Pons (tissue), 1 donor: ENCODE results near the gene LAMC3.

Experiments used
- DNase-seq: peaks from one replicate; pipeline ENCODE4 v3.0.0-alpha.2; 2016; ENCODE audit warnings: low spot score

LAMC3 gene

DNA sequence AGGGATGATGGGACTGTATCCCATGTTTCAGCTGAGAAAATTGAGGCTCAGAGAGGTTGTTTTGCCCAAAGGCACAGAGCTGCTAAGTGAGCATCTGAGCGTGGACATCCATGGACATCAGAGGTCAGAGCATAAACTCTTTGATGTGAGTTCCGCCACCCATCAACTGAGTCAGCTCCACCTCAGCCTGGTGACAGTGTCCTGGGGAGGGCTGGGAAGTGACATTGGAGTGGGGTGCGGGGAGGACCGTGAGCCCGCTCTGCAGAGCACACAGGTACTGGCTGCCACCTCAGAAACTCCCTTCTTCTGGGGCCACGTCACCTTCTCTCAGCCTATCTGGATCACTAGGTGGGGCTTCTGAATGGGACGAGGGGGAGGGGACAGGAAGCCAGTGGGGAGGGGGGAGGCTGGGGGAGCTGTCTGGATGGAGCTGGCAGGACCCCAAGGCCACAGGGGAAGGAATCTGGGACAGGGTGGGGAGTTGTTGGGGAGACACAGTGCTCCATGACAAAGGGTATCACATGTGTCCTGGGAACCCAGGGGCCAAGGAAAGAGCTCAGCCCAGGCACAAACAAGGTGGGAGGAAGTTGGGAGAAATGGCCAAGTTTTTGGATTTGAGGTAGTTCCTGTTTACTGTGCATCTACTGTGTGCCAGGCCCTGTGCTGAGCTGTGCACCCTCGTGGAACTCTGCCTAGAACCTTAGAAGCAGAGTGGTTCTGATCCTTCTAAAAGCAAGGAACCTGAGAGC is 2.5 kb downstream of the LAMC3 start:
- DNase-seq: no peak

DNA sequence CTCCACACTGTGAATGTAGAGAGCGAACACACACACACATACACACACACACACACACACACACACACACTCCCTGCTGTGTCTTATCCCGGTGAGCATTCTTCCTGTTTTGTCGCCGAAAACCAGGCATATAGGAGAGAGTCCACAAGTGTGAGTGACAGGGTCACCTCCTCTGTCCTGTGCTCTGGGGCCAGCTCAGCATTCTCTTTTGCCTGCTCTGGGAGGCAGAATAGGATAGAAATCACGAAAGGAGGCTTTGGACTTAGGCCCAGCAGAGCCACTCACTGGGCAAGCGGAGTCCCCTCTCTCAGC is 3.0 kb downstream of the LAMC3 start:
- no peak for DNase-seq

DNA sequence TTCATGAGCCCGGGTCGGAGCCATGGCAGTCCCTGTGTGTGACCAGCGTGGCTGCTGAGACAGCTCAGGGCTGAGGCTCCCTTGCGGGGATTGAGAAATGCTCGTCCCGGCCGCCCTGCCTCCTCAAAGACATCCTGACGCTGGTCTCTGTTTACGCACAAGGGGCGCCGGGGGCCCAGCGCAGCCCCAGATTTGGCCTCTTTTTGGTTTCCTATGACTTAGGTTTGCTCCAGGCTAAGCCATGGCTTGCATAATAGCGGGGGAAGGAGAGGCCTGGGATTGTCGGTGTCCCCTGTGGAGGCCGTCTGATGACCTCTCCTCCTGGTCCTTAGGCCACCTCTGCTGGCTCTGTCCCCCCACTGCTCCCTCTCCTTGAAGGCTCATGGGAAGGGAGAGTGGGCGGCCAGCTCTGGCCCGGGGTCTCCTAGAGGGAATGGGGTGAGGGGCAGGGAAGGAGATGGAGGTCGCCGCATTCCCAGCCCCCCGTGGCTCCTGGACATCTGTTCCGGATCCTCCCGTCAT is 3.5 kb downstream of the LAMC3 start:
- DNase-seq: no peak

DNA sequence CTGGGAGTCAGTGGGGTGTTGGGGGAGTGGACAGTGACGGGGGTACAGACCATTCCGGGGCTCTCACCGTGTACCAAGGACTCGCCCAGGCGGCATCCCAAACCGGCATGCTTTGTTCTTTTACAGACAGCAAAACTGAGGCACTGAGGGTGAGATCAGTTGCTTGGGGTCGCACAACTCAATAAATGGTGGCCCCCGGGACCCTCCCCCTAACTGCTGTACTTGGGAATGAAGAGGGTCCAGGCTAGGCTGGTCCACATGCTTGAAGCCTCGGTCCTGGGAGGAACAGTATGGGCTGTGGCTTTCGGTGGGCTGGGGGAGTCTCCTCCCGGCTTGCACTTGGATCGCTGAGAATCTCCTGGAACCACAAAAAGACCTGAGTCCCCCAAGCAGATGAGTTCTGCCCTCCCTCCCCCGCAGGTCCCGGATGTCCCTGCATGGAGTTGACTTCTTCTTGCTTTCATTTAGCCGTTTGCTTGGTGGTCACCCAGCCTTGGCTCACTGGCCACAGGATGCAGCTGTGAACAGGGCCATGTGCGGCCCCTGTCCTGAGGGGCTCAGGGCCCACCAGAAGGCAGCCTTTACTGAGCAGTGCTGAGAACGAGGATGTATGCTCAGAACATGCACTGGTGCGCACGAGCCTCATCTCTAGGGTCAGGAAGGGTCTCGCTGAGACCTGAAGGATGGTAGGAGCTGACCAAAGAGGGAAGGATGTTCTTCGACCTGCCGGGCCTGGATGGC is 4.2 kb downstream of the LAMC3 start:
- DNase-seq: no peak

DNA sequence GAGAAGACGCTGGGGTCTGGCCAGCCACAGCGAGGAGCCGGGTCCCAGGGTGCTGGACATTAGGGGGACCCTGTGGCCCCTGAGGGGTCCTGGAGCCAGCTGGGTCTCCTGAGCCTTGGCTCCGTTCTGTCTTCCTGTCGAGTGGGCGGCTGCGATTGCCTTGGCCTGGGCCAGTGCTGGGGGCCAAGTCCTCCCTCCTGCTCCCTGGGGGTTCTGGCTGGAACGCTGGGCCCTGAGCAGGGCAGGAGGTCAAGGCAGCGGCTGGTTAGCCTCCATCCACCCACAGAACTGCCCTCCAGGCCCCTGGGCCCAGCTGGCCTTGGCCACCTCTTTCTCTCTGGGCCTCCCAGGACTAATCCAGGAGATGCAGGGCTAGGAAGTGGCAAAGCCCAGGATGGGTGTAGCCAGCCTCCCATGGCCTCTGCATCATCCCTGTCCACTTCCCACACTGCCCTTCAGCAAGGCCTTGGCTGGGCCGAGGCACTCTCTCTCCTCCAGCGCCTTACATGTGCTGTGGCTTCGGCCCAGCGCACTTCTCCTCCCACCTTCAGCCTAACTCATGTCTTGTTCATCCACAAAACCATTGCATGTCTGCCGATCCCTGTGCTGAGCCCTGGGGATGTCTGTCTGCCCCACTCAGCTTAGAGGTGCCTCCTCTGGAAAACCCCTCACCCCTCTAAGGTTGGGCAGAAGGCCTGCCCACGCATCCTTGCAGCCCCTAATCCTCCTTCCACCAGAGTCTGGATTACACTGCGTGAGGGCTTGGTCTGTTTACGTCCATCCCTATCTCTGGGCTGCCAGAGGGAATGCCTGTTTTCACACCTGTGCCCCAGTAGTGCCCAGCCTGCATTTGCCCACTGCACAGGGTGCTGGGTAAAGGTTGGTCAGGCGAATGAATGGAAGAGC is 5.0 kb downstream of the LAMC3 start:
- no peak for DNase-seq

DNA sequence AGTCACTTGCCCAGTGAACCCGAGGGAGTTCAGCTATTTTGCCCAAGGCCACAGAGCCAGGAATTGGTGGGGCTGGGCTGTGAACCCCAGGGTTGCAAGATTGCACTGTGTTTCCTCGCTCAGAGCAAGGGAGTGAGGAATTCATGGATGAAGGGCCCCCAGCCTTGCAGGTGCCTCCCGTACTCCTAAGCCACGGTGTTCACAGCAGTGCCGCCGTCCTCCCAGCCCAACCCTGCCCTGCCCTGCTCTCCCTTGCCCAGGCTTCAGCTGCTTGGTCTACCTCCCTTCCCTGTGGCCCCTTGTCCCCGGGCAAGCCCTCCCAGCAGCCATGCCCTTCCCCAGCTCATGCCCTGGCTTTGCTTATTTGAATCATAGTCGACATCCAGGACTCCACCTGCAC is 6.1 kb downstream of the LAMC3 start:
- no peak for DNase-seq

DNA sequence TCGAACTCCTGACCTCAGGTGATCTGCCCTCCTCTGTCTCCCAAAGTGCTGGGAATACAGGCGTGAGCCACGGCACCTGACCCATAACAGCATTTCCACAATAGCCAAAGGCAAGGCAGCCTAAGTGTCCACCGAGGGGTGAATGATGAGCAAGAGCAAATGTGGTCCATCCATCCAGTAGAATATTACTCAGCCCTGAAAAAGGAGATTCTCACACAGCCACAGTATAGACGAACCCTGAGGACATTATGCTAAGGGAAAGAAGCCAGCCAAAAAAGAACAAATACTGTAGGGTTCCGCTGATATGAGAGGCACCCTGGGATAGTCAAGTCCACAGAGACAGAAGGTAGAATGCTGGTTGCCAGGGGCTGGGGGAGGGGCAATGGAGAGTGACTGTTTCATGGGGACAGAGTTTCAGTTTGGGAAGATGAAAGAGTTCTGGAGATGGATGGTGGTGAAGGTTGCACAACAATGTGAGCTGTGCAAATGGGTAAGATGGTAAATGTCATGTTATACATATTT is 7.0 kb downstream of the LAMC3 start:
- no peak for DNase-seq

DNA sequence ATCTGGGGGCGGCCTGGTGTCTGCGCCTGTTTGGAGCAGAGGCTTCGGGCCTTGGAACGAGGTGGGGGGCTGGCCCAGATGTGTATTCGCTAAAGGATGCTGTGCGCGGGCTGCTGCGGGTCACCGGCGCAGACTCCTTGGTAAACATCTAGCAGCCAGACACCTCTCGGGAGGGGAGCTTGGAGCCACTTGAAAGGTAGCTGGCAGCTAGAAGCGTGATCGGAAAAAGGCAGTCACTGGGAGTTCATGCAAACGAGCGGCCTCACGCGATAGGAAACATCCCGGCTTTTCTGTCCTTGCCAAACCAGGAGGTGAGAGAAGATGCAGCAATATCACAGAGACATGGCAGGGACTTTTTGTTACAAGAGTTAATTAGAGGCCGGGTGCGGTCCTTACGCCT is 8.1 kb downstream of the LAMC3 start:
- DNase-seq: no peak

- no peak for DNase-seq
Observed at GRCh38 chr9:131018621-131019020, 9.6 kb downstream of the LAMC3 start.

- DNase-seq: no peak
Observed at GRCh38 chr9:131019388-131020239, 10.6 kb downstream of the LAMC3 start.

GRCh38 chr9:131020388-131020787 is 11.4 kb downstream of the LAMC3 start:
- DNase-seq: no peak

GRCh38 chr9:131020862-131021261 is 11.9 kb downstream of the LAMC3 start:
- no peak for DNase-seq

DNA sequence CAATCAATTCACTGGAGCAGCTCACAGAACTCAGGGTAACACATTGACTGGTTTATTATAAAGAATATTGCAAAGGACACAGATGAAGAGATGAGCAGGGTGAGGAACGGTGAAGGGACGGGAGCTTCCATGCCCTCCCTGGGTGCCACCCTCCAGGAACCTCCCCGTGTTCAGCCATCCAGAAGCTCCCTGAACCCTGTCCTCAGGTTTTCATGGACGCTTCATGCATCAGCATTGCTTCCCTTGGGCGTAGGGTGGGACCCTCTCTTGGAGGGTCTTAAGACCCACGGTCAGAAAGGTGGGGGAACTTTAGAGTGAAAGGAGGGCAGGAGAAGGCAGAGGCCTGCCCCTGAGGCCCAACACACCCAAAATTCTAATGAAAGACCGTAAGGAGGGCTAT is 12.8 kb downstream of the LAMC3 start:
- no peak for DNase-seq

DNA sequence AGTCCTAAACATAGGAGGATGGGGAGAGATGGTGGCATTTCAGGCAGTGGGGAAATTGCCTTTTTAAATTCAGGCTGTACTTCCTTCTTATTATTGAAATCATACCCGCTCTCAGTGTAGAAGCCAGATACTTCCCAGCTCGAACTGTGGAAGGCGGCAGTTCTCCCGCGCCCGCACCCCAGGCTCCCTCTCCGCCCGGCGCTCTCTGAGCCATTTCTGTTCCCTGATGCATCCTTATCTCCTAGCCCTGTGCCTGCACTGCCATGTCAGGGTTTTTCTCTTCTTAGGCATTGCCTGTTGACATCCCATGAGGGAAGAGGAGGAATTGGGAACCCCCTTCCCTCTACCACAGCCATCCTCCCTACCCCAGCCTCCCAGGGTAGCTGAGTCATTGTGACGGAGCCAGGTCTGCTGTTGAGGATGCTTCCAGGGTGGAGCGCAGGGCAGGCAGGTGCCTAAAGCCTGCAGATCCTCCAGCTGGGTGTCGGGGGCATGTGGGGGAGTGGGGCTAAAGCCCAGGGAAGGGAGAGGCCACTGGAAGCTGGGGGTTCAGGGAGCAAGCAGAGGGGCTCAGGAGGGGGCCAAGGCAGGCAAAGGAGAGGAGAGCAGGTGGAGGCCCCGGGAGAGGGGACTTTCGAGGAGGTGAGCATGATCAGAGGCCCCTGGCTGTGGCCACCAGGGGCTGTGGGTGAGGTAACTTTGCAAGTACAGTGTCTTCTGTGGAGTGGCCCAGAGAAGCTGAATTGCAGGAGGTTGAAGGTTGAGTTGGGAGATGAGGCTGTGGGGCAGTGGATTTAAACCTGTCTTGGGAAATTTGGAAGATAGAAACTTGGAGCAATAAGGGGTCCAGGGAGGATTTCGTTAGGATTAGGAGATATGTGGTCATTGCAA is 16.2 kb downstream of the LAMC3 start:
- no peak for DNase-seq

DNA sequence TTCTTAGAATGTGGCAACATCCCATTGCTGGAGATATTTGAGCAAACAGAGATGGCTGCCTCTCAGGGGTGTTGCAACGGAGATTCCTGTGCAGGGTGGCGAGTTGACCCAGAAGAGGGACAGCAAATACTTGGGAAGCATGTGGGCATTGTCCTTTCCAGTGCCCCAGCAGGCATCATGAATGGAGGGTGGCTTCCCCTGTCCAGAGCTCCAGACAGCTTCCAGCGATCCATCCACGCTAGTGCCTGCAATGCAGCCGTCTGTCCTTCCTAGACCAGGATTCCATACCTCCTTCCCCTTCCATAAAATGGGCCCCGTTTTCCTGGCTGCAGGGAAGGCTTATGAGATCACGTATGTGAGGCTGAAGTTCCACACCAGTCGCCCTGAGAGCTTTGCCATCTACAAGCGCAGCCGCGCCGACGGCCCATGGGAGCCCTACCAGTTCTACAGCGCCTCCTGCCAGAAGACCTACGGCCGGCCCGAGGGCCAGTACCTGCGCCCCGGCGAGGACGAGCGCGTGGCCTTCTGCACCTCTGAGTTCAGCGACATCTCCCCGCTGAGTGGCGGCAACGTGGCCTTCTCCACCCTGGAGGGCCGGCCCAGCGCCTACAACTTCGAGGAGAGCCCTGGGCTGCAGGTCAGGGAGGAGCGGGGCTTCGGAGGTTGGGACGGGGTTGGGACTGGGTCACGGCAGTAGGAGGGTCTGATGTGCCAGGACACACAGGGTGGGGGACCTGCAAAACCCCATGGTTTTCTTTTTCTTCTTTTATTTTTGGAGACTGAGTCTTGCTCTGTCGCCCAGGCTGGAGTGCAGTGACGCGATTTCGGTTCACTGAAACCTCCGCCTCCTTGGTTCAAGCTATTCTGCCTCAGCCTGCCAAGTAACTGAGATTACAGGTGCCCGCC is 17.2 kb downstream of the LAMC3 start:
- DNase-seq: no peak

DNA sequence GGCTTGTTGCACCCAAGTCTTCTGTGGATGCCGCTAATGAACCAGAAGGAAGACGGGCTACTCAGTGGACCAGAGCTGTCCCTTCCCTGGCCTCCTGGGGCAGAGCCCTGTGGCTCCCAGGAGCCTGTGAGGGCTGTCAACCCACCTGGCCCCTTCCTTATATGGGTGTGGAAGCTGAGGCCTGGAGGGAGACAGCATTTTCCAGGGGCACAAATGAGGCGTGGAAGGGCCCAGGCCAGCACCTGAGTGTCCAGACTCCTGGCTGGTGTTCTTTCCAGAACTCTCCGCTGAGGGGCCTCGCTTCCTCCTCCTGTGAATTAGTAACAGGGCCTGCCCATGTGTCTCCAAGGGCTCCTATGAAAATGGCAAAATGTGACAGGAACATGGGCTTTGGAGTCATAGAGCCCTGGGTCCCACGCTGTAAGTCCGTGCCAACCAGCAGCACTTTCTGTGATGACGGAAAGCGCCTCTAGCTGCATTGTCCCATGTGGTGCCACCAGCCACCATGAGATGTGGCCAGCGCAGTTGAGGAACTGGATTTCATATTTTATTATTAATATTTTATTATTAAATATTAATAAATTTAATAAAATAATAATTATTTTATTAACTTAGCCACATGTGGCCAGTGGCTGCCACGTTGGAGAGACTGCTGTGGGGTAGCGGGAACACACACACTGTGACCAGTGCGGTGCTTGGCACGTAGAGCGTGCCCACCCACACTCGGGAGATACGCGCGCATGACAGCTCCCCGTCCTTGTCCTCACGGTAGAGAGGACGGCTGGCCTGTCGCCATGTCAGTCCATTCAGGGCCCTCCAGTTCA is 18.3 kb downstream of the LAMC3 start:
- DNase-seq: no peak

GRCh38 chr9:131027872-131028179 is 18.9 kb downstream of the LAMC3 start:
- no peak for DNase-seq

DNA sequence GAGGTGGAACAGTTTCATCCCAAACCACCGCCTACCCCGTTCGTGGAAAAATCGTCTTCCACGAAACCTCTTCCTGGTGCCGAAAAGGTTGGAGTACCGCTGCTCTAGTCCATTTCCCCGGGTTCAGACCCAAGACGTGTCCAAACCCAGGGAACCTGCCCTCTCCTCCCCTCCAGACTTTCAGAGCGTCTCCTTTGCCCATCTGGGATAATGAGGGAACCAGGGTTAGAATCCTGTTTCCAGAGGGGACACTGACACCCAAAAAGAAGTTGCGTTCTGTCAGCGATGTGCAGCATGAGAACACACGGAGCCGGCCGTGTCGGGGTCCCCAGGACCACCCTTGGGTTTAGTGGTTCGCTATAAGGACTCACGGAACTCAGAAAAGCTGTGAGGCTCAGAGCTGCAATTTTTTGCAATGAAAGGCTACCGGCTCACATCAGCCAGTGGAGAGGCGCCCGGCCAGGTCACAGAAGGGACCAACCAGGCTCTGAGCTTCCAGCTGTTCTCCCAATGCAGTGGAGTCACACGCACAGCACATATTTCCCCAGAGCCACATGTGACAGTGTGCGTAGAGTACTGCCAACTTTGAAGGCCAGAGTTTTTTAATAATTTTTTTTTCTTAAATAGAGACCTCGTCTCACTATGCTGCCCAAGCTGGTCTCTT is 19.4 kb downstream of the LAMC3 start:
- DNase-seq: no peak
